Sigmoid colon (tissue), 4 donors: ENCODE data around the gene DHRS7B.

Experiments used
- CTCF ChIP-seq, 4 experiments: fragments of 450-650 bp in 3 of 4; fragments of 200-600 bp in 1 of 4; IDR thresholded peaks; one replicate each; pipeline ENCODE4 v1.5.1; 2016 to 2019; ENCODE audit warnings: antibody characterized with exemption in 4 of 4, mild to moderate bottlenecking in 3 of 4, moderate library complexity in 2 of 4
- POLR2A ChIP-seq, 2 donors: fragments of 450-650 bp; IDR thresholded peaks; one replicate each; pipeline ENCODE4 v1.6.1; 2016; ENCODE audit warnings: antibody characterized with exemption in 2 of 2, mild to moderate bottlenecking in 2 of 2, moderate library complexity in 2 of 2
- POLR2AphosphoS5 ChIP-seq, 4 donors: sonication (generic); formaldehyde crosslinking; IDR thresholded peaks; one replicate each; pipeline ENCODE4 v1.6.1; 2017; ENCODE audit warnings: antibody characterized with exemption in 4 of 4

DNA sequence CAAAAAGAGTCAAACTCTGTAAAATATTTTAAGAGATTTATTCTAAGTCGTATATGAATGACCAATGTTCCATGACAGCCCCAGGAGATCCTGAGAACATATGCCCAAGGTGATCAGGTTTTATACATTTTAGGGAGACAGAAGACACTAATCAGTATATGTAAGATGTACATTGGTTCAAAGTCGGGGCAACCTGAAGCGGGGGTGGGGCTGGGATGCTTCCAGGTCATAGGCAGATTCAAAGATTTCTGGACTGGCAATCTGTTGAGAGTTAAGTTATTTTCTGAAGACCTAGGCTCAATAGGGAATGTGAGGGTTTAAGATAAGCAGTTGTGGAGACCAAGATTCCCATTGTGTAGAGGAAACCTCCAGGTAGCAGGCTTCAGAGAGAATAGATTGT is 20.4 kb upstream of the DHRS7B start:
- TF ChIP-seq CTCF (IDR thresholded peaks at IDR 0.05) (no peak), POLR2AphosphoS5 (IDR thresholded peaks at IDR 0.05) (no peak), POLR2A (IDR thresholded peaks at IDR 0.05) (no peak)
